GM23248 (cell line): ENCODE data around the gene P2RY12.

ENCODE experiments used
- EZH2 ChIP-seq: fragments of 200-600 bp; sonication (generic); IDR thresholded peaks from 2 replicates; pipeline ENCODE4 v1.6.1; 2018; ENCODE audit warnings: antibody characterized with exemption, mild to moderate bottlenecking; ENCODE audit not compliant: insufficient read depth, poor library complexity, severe bottlenecking
- EZH2phosphoT487 ChIP-seq: fragments of 200-600 bp; sonication (generic); IDR thresholded peaks from 2 replicates; pipeline ENCODE4 v1.6.1; 2018; ENCODE audit warnings: antibody characterized with exemption, moderate library complexity, mild to moderate bottlenecking, low read depth; ENCODE audit not compliant: insufficient read depth

DNA sequence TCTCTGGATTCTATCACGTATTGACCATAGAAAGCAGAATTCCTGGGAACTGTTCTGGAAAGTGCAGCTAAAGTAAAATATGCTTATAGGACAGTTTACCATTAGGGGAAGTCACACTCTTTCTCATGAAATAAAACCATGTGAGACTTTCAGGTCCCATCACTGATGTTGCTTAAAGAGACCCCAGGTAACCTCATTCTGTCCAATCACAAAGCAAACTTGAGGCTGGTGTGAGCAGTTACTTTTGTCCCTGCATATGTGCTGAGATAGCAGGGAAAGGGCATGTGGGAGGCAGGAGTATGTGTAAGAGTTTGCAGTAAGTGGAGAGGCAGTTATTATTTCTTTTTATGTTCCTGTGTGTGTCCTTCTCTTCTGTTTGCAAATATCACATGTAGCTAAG is 84.0 kb downstream of the P2RY12 start:
- TF ChIP-seq EZH2 (no peak), EZH2phosphoT487 (no peak)
